Measurements from ENCODE around the gene ATXN1.
A peak's percentile ranks its signal among the peaks of the same experiment; 100 is the strongest.

Gene ATXN1

DNA sequence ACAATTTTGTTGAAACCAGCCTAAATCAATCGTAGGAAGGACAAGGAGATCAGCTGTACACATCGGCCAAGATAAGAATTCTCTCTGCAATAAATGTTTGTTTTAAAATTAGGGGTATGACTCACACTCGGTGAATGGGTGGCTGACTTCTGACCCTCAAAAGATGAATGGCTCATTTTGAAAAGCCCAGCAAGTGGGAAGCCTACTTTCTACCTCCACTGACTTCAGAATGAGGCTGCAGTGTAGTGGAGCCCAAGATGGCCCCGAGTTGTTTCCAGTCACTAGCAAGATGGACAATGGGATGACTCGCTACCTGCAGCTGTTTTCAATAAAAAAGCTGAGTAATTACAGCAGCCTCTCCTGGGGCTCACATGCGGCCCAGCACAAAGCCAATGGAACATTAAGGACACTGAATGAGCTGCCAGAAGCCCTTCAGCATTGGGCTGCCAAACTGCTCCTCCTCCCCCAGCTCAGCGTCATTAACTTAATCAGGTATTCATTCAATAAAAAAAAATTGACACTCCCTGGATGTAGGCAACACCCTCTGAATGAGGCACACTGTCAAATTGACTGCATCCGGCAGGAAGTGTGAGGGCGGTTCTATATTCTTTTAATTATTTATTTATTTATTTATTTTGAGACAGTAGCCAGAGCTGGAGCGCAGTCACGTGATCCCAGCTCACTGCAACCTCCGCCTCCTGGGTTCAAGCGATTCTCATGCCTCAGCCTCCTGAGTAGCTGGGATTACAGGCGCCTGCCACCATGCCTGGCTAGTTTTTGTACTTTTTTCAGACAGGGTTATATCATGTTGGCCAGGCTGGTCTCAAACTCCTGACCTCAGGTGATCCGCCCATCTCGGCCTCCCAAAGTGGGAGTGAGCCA is 415.6 kb downstream of the ATXN1 start:
- DNase-seq = no peak

- DNase-seq = no peak
Measured at GRCh38 chr6:16344756-16345155, 416.5 kb downstream of the ATXN1 start.

DNA sequence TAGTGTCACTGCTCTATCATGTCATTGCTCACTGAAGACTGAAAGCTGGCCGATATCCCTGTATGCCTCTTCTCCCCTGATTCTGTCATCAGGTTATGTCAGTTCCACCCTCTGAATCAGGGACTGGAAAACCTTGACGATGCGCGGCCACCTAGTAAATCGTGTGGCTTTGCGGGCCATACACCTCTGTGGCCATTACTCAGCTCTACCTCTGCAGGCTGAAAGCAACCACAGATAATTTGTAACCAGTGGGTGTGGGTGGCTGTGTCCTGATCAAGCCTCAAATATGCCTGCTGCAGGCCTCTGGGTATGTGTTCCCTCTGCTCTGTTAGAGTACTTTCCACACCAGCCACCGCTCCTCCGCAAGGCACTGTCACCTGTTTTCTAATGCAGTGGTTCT is 417.7 kb downstream of the ATXN1 start:
- no peak for DNase-seq

GRCh38 chr6:16339265-16339587 is 422.0 kb downstream of the ATXN1 start:
- DNase-seq = no peak

DNA sequence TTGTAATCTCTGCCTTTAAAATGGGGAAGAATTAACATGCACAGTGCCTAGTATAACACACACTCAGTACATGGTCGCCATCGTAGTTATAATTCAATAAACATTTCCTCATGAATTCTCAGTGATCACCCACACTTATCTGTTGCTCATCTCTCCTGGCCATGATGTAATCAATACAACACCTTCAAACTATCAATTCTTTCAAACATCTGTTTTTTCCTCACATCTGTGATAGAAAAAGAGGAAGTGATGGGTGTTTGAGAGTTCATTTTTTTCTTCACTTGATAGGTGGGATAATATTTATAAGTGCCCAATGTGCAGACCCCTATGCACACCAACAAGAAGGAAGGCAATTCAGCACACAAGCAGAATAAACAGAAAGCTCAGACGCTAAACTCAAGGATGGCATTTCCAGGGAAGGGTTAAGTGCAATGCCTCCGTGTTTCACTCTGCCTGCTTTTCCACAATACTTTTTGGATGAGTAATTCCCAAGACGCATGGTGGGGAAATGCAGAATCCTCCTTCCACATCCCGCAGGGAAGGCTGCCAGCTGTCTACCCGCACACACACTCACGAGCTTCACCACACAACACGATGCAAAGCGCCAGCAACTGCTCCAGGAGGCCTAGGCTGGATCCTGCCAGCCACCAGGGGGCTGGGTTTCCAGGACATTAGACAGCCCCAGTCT is 422.5 kb downstream of the ATXN1 start:
- DNase-seq = no peak

DNA sequence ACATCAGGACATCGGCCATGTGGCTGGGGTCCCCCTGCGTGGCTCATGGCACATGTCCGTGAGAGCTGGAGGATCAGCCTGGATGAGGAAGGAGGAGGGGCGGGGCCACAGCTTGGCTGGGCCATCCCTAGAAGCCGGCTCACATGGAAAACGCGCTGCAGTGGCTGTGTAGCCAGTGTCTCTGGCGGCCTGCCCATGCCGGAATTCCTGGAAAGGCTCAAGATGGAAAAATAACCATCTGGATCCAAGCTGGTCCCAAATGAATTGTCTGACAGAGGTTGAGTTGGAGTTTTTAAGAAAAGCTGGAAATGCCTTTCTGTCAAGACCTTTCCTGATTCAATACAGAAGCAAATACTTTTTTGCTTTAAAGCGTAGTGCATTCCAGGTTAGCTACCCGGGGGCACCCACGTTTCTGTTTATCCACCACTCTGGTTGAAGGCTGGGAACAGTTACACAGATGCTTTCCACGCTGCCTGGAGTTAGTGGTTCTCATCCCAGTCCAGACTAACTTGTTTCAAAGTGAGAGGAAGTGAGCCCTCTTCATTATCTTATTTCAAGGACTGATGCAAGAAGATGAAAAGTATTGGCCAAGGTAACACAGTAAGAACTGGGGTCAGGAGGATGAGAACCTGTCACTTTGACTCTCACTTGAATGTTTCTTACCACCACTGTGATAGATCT is 423.8 kb downstream of the ATXN1 start:
- no peak for DNase-seq

GRCh38 chr6:16336911-16337294 is 424.4 kb downstream of the ATXN1 start:
- no peak for DNase-seq

DNA sequence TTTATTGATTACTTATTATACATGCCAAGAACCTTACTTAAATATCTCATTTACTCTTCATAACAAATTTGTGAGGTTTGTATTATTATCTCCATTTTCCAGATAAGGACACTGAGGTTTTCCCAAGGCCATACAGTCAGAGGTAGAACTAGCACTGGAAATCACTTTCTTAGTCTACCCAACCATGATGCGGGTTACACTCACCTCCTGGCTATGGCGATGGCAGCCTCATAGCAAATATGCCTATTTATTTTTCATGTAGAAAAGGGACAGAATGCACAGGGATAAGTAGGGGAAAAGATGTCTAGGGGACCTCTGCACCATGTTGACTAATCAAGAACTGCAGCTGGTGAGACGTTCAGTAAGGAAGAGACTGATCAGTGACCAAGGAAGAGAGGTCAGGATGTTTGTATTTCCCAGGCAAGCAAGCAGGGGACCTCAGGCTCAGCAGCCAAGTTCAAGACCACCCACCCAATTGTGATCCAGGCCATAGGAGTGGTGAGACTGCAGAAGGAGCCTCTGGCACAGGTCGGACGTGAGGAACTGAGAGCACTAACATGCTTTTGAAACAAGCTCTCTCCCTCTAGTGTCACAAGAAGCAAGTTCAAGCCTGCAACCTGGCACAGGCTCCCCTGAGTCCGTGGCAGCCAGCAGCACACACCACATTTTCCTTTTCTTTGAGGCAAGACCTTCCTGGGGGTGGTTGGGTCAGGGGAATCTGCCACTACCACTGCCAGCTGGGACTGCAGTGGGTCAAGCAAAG is 425.0 kb downstream of the ATXN1 start:
- no peak for DNase-seq

DNA sequence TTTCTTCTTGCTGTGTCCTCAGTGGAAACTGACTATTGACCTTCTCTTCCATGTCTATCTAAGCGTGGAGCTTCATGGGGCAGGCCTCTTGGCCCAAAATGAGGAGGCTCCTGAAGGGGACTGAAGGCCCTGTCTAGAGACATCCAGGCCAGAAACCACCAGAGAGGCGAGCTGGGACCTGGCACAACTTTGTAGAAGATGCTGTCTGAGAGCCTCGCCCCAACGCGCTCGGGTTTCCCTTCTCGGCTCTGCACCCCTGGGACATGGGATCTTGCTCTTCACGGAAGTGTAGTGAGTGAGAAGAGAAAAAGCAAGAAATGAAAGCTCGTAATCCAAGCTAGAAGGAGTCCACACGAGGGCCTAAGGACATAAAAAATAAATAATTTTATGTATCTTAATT is 426.1 kb downstream of the ATXN1 start:
- no peak for DNase-seq

DNA sequence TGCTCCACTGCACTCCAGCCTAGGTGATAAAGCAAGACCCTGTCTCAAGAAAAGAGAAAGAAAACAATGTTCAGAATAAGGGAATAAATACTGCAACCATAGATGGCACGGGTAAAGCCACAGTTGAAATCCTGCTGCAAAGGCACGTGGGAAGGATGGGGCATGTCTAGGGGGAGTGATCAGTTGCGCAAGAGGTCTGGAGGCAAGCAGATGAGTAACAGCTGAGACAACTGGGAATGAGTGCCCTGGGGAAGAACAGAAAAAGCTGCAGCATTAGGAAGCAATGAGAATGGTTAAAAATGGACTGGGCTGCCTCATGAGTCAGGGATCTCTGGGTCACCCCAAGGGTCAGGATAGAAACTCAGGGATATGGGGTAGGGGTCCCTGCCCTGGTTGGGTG is 426.6 kb downstream of the ATXN1 start:
- DNase-seq = no peak

DNA sequence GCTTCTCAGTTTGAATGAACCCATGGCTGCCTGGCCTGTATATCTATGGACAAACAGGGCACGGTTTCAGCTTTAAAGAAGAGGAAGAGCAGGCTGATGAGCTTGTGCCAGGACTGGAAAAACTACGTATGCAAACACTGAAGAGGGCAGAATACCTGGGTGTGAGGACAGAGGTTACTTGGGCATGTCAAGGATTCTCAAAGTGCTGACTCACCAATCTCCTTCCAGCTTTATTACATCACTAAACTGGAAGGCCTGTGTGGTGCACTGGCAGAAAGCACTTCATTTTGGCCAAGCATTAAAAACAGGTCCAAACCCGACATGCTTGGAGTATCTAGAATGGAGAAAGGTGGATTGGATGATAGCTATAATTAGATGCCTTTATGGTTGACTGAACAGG is 427.7 kb downstream of the ATXN1 start:
- DNase-seq = no peak

DNA sequence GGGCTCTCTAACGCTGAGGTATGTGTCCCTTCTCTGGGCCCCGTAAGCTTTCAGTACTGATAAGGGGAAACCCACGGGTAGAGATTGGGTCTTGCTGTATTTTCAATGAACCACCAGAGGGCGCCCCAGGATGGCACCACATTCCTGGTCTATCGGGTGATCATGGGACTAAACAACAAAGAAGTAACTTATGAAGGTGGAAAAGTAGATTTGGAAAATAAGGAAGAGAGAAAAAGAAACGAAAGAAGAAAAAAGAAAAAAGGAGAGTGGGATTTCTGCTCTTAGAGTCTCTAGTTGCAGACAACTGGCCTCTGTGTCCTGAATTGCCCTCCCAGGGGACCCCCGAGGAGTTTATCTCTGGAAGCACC is 429.1 kb downstream of the ATXN1 start:
- DNase-seq = peak; percentile 87

- peak; percentile 71 for DNase-seq
Measured at GRCh38 chr6:16331384-16332174, 429.7 kb downstream of the ATXN1 start.

- no peak for DNase-seq
Measured at GRCh38 chr6:16329233-16329632, 432.0 kb downstream of the ATXN1 start.

GRCh38 chr6:16327777-16328325 is 433.4 kb downstream of the ATXN1 start:
- DNase-seq = no peak

DNA sequence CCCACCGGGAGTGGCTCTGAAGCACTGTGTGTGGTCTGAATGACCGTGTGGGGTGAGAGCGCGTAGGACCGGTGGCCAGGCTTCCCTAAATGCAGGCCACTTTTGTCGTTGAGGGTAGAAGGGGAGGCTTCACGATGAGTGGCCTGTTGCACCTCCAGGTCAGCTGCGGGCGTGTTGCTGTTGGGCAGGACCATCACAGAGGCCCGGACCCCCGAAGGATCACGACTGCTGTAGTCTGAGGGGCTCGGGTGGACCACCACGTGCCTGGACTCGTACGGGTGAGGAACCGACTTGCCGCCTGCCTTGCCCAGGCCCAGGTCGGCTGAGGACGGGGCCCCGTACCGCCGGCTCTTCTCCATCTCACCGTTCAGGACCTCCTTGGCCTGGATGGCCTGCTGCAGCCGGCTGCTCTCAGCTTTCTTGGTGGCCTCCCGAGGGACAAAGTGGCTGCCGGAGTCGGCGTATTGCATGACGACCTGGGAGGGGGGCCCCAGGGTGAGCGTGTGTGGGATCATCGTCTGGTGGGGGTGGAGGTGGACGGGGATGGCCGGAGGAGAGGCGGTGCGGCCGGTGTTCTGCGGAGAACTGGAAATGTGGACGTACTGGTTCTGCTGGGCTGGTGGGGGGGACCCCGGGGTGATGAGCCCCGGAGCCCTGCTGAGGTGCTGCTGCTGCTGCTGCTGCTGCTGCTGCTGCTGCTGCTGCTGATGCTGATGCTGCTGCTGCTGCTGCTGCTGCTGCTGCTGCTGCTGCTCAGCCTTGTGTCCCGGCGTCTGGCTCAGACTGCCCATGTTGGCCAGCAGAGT is 434.1 kb downstream of the ATXN1 start:
- no peak for DNase-seq

- no peak for DNase-seq
Measured at GRCh38 chr6:16326531-16326930, 434.7 kb downstream of the ATXN1 start.

GRCh38 chr6:16324606-16325225 is 436.5 kb downstream of the ATXN1 start:
- DNase-seq = no peak

- DNase-seq = no peak
Measured at GRCh38 chr6:16324184-16324583, 437.1 kb downstream of the ATXN1 start.

DNA sequence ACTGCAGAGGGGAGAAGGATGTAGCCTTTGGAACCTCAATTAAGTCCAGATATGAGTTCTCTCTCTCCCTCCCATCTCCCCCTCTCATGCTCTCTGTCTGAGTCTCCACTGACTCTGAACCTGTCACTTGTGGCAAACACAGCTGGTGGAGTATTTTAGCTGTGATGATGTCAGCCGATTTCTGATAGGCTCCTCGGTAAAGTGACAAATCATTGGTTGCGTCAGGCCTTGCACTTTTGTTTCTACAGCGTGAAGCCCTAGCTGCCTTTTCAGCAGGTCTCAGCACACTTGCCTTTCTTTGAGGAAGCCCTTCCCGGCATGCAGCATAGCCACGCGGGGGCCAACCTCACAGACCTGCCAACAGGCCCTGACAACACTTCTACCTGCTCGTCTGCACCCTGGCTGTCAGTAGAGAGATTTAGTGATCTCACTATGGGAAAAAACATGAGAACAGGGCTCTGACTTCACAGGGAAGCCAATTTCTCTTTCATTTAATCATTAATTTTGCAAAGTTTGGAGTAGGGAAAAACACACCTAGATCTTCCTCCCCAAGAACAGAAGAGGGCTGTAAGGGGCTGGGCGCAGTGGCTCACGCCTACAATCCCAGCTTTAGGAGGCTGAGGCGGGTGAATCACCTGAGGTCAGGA is 438.5 kb downstream of the ATXN1 start:
- peak; percentile 87 for DNase-seq

All from CD4-positive, alpha-beta T cell treated with Interleukin-21 for 1 hour (primary cell).